SU-DHL-6 (cell line): Measurements from ENCODE around the gene TPM3.

Experiments used
- H2AFZ ChIP-seq: fragments of 200-600 bp; sonication (generic); 2 replicates; pipeline ENCODE4 v1.6.1; 2014; ENCODE audit warnings: low read depth, mild to moderate bottlenecking, moderate library complexity, mixed read lengths, antibody characterized with exemption, low read length; ENCODE audit not compliant: severe bottlenecking
- H3F3A ChIP-seq: fragments of 200-600 bp; shearing (Covaris generic); 2 replicates; pipeline ENCODE4 v1.6.0; 2016; ENCODE audit warnings: antibody characterized with exemption, mild to moderate bottlenecking; ENCODE audit not compliant: insufficient read depth
- H3K27ac ChIP-seq: fragments of 200-600 bp; sonication (generic); 2 replicates; pipeline ENCODE4 v1.5.1; 2016; ENCODE audit warnings: low read depth, mild to moderate bottlenecking, low read length, moderate library complexity, mixed read lengths
- H3K27me3 ChIP-seq: fragments of 200-600 bp; sonication (generic), shearing (Covaris generic); 2 replicates; pipeline ENCODE4 v1.6.0; 2014; ENCODE audit warnings: mild to moderate bottlenecking, low read length
- H3K36me3 ChIP-seq: fragments of 200-600 bp; sonication (generic); 2 replicates; pipeline ENCODE4 v1.6.1; 2014; ENCODE audit warnings: mild to moderate bottlenecking, low read length, mixed read lengths
- H3K4me2 ChIP-seq: fragments of 300-600, 200-600 bp; shearing (Covaris generic), sonication (generic); 2 replicates; pipeline ENCODE4 v1.6.0; 2014; ENCODE audit warnings: low read length, low read depth, mild to moderate bottlenecking; ENCODE audit not compliant: poor library complexity, severe bottlenecking
- H3K4me3 ChIP-seq: fragments of 200-600 bp; sonication (generic); 2 replicates; pipeline ENCODE4 v1.5.1; 2014; ENCODE audit warnings: antibody characterized with exemption, low read length, mild to moderate bottlenecking, mixed read lengths; ENCODE audit not compliant: insufficient read depth, poor library complexity, severe bottlenecking
- H3K79me2 ChIP-seq: fragments of 200-600 bp; sonication (generic); 2 replicates; pipeline ENCODE4 v1.6.1; 2014; ENCODE audit warnings: mild to moderate bottlenecking, low read length, moderate library complexity; ENCODE audit not compliant: insufficient read depth
- H3K9ac ChIP-seq: fragments of 200-600 bp; sonication (generic); 2 replicates; pipeline ENCODE4 v1.7.0; 2014; ENCODE audit warnings: mild to moderate bottlenecking, low read length
- H3K9me2 ChIP-seq: fragments of 200-600 bp; sonication (generic); replicated peaks from 2 replicates; pipeline ENCODE4 v1.6.1; 2014; ENCODE audit warnings: low read length; ENCODE audit not compliant: insufficient read depth
- H3K9me3 ChIP-seq: fragments of 200-600 bp; sonication (generic); 2 replicates; pipeline ENCODE4 v1.6.1; 2014; ENCODE audit warnings: low read length, mixed read lengths; ENCODE audit not compliant: insufficient read depth
- H4K20me1 ChIP-seq: fragments of 200-600 bp; sonication (generic); 2 replicates; pipeline ENCODE4 v1.6.1; 2014; ENCODE audit warnings: low read depth, mild to moderate bottlenecking, antibody characterized with exemption, low read length, moderate library complexity, mixed read lengths
- EZH2phosphoT487 ChIP-seq: fragments of 200-600 bp; sonication (generic), shearing (Covaris generic); conservative IDR thresholded peaks from 2 replicates; pipeline ENCODE4 v1.6.1; 2018; ENCODE audit warnings: mild to moderate bottlenecking, antibody characterized with exemption, low read length, moderate library complexity, mixed read lengths
- TF ChIP-seq, protein P1 (sequence below): fragments of 200-600 bp; sonication (generic); IDR thresholded peaks from one replicate; pipeline ENCODE4 v1.5.1; 2017; ENCODE audit warnings: antibody characterized with exemption, mild to moderate bottlenecking, low read length, moderate library complexity; ENCODE audit not compliant: insufficient read depth, poor library complexity, severe bottlenecking

The TPM3 gene

DNA sequence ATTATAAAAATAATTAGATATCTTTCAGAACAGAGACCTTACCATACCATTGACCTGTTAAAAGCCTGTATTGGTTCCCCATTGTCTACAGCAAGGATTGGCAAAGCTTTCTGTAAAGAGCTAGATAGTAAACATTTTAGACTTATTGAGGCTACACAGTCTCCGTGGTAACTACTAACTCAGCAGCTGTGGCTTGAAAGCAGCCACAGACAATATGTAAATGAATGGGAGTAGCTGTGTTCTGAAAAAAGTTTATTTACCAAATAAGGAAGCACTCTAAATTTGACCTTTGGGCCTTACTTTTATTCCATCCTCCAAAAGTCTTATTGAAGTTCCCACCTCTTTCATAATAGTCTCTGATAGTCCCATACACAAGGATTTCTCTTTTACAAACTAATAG lies 76.7 kb downstream of the TPM3 start:
- Histone ChIP-seq H3K9ac (no peak overlapping the region), H4K20me1 (no peaks in the 10 kb centered on the region), H3K27ac (no peak overlapping the region), H3K4me2 (no peak overlapping the region), H3K9me2 (no peaks in the 10 kb centered on the region), H3K27me3 (no peaks in the 10 kb centered on the region), H3K9me3 (no peaks in the 10 kb centered on the region), H3K4me3 (no peak overlapping the region), H3K36me3 (no peaks in the 10 kb centered on the region), H2AFZ (no peak overlapping the region), H3K79me2 (no peaks in the 10 kb centered on the region), H3F3A (no peaks in the 10 kb centered on the region)
- TF ChIP-seq, protein P1, sequence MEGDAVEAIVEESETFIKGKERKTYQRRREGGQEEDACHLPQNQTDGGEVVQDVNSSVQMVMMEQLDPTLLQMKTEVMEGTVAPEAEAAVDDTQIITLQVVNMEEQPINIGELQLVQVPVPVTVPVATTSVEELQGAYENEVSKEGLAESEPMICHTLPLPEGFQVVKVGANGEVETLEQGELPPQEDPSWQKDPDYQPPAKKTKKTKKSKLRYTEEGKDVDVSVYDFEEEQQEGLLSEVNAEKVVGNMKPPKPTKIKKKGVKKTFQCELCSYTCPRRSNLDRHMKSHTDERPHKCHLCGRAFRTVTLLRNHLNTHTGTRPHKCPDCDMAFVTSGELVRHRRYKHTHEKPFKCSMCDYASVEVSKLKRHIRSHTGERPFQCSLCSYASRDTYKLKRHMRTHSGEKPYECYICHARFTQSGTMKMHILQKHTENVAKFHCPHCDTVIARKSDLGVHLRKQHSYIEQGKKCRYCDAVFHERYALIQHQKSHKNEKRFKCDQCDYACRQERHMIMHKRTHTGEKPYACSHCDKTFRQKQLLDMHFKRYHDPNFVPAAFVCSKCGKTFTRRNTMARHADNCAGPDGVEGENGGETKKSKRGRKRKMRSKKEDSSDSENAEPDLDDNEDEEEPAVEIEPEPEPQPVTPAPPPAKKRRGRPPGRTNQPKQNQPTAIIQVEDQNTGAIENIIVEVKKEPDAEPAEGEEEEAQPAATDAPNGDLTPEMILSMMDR, result no peak
- no peak for TF ChIP-seq EZH2phosphoT487
